ENCODE measurements around the gene PTCD2. TPM values are rescaled to one million over a fixed set of nuclear protein-coding genes. Genes with fewer than 3 reads are reported as not detected.
A peak's percentile ranks its signal among the peaks of the same experiment; 100 is the strongest.

The PTCD2 gene
- total and polyA plus RNA-seq, 8 donors = 1.3 to 56.7 (median 2.6) TPM

GRCh38 chr5:72355706-72356299 lies 35.6 kb downstream of the PTCD2 start:
- TF ChIP-seq, protein P1, sequence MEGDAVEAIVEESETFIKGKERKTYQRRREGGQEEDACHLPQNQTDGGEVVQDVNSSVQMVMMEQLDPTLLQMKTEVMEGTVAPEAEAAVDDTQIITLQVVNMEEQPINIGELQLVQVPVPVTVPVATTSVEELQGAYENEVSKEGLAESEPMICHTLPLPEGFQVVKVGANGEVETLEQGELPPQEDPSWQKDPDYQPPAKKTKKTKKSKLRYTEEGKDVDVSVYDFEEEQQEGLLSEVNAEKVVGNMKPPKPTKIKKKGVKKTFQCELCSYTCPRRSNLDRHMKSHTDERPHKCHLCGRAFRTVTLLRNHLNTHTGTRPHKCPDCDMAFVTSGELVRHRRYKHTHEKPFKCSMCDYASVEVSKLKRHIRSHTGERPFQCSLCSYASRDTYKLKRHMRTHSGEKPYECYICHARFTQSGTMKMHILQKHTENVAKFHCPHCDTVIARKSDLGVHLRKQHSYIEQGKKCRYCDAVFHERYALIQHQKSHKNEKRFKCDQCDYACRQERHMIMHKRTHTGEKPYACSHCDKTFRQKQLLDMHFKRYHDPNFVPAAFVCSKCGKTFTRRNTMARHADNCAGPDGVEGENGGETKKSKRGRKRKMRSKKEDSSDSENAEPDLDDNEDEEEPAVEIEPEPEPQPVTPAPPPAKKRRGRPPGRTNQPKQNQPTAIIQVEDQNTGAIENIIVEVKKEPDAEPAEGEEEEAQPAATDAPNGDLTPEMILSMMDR (IDR thresholded peaks at IDR 0.05) = no peak
- TF ChIP-seq POLR2AphosphoS5 (IDR thresholded peaks at IDR 0.05) = no peak
- no peak for TF ChIP-seq EP300 (IDR thresholded peaks at IDR 0.05)
- no peak for TF ChIP-seq POLR2A (IDR thresholded peaks at IDR 0.05)
- WGBS, 5 donors = 70 to 78% (median 76%) methylated on average over 5 of the region's 5 CpGs
- Histone ChIP-seq H3K36me3 (peaks cover 7 to 36% (median 27%) of the 10 kb centered on the region in 4 donors), H3K27me3 (no peaks in the 10 kb centered on the region), H3K4me3 (no peak overlapping the region), H3K9me3 (no peaks in the 10 kb centered on the region), H3K4me1 (no peaks in the 10 kb centered on the region), H3K27ac (no peak overlapping the region)
- peak in 1 of 2 donors; percentile 52 for DNase-seq
- intact Hi-C loops (cut with DNase I; ENCODE audit: low total_unique reads) = no loop called here

DNA sequence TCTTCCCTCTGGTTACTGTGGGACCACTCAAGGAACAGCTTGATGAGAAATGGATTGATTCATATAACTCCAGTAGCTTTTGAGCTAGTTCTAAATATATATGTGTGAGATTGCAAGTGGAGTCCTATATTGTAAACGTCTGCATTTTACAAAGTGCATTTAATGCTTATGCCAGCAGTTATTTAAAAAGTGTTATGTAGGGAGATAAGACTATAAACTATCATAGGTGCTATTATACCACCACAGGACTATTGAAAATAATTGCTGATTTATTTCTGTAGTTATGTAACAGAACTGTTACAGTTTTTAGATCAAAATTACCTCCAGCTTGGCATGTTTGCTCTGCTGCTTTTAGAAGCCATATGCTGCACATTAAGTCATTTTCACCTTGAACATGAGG lies 36.2 kb downstream of the PTCD2 start:
- TF ChIP-seq EP300 (IDR thresholded peaks at IDR 0.05) (no peak), POLR2A (IDR thresholded peaks at IDR 0.05) (no peak), POLR2AphosphoS5 (IDR thresholded peaks at IDR 0.05) (no peak)
- TF ChIP-seq, protein P1 (IDR thresholded peaks at IDR 0.05) = no peak
- Histone ChIP-seq H3K4me1 (no peaks in the 10 kb centered on the region), H3K27ac (no peak overlapping the region), H3K9me3 (no peaks in the 10 kb centered on the region), H3K4me3 (no peak overlapping the region), H3K36me3 (peaks cover 7 to 41% (median 32%) of the 10 kb centered on the region in 4 donors), H3K27me3 (no peaks in the 10 kb centered on the region)
- WGBS, 5 donors = 76 to 83% (median 81%) methylated on average over 1 of the region's 1 CpG
- no peak for DNase-seq
- intact Hi-C loops (cut with DNase I; ENCODE audit: low total_unique reads) = no loop called here

GRCh38 chr5:72358925-72359324 lies 38.8 kb downstream of the PTCD2 start:
- no peaks in the 10 kb centered on the region for H3K27me3 ChIP-seq
- no peak overlapping the region for H3K27ac ChIP-seq
- no peak for DNase-seq
- no peaks in the 10 kb centered on the region for H3K9me3 ChIP-seq
- intact Hi-C loops (cut with DNase I; ENCODE audit: low total_unique reads) = no loop called here
- H3K36me3 ChIP-seq = peaks cover 7 to 56% (median 41%) of the 10 kb centered on the region in 4 donors
- H3K4me1 ChIP-seq = peaks cover 0 to 5% (median 0%) of the 10 kb centered on the region in 4 donors
- H3K4me3 ChIP-seq = no peak overlapping the region
- TF ChIP-seq POLR2AphosphoS5 (IDR thresholded peaks at IDR 0.05) = no peak
- TF ChIP-seq POLR2A (IDR thresholded peaks at IDR 0.05) = no peak
- TF ChIP-seq, protein P1 (IDR thresholded peaks at IDR 0.05) = no peak
- no peak for TF ChIP-seq EP300 (IDR thresholded peaks at IDR 0.05)

DNA sequence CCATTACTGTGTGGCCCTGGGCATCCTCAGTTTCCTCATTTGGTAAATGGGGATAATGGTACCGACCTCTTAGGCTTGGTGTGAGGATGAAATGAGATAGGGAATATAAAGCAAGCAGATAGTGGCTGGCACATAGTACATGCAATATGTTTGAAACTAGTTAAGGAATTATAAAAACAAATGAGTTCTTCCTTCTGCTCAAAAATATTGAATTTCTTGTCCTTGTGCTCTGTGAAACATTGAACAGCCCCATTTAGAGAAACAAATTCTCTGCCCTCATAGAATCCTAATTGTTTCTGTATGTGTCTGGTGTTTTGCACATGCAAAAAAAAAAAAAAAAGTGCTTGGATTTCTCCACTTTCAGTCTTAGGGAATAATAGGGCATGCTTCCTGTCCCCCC lies 39.7 kb downstream of the PTCD2 start:
- H3K9me3 ChIP-seq = no peaks in the 10 kb centered on the region
- WGBS, 5 donors = 81 to 100% (median 97%) methylated on average over 1 of the region's 1 CpG
- peaks cover 7 to 61% (median 41%) of the 10 kb centered on the region in 4 donors for H3K36me3 ChIP-seq
- no peaks in the 10 kb centered on the region for H3K27me3 ChIP-seq
- intact Hi-C loops (cut with DNase I; ENCODE audit: low total_unique reads) = loop anchor here (10.0 kb wide), 1 partner anchor 165 kb away; no protein-coding TSS in a partner anchor
- H3K4me1 ChIP-seq = peaks cover 0 to 5% (median 0%) of the 10 kb centered on the region in 4 donors
- no peak overlapping the region for H3K27ac ChIP-seq
- no peak for DNase-seq
- no peak overlapping the region for H3K4me3 ChIP-seq
- TF ChIP-seq EP300 (IDR thresholded peaks at IDR 0.05) = no peak
- no peak for TF ChIP-seq POLR2A (IDR thresholded peaks at IDR 0.05)
- no peak for TF ChIP-seq POLR2AphosphoS5 (IDR thresholded peaks at IDR 0.05)
- TF ChIP-seq, protein P1 (IDR thresholded peaks at IDR 0.05) = no peak

All from stomach (tissue), 9 donors.